K562 (cell line): ENCODE results near the gene SAPCD1. TPM values are rescaled to one million over a fixed set of nuclear protein-coding genes. Genes with fewer than 3 reads are reported as not detected.

ENCODE experiments used
- ARNT ChIP-seq, 2 experiments: fragments of 450-650 bp; IDR thresholded peaks; 2 replicates each; pipeline ENCODE4 v1.6.1; 2016; ENCODE audit warnings: mild to moderate bottlenecking in 1 of 2
- ATF6 ChIP-seq: sonication (generic); formaldehyde crosslinking; IDR thresholded peaks from 2 replicates; pipeline ENCODE4 v1.4.0; 2020; ENCODE audit warnings: mild to moderate bottlenecking, missing genetic modification reagents
- CC2D1A ChIP-seq: fragments of 450-650 bp; IDR thresholded peaks from 2 replicates; pipeline ENCODE4 v1.6.1; 2017; ENCODE audit warnings: mild to moderate bottlenecking
- DNMT1 ChIP-seq: fragments of 450-650 bp; IDR thresholded peaks from 2 replicates; pipeline ENCODE4 v1.6.1; 2016; ENCODE audit warnings: antibody characterized with exemption, mild to moderate bottlenecking
- ETV1 ChIP-seq: fragments of 450-650 bp; conservative IDR thresholded peaks from 2 replicates; pipeline ENCODE4 v1.6.1; 2016; ENCODE audit warnings: missing genetic modification characterization, control low read depth, low read depth, missing compliant biosample characterization
- FOXJ2 ChIP-seq: fragments of 200-800 bp; sonication (Bioruptor generic); IDR thresholded peaks from 2 replicates; pipeline ENCODE4 v1.6.1; 2016; ENCODE audit warnings: missing genetic modification characterization, missing compliant biosample characterization
- HCFC1 ChIP-seq: IDR thresholded peaks from 2 replicates; pipeline ENCODE4 v1.6.1; 2012; ENCODE audit warnings: low read depth, low read length, improper control_type of control experiment
- NR2C1 ChIP-seq, 2 experiments: fragments of 450-650 bp; IDR thresholded peaks; 2 replicates each; pipeline ENCODE4 v1.6.1; 2017; ENCODE audit warnings: mild to moderate bottlenecking in 2 of 2, antibody characterized with exemption in 1 of 2, inconsistent platforms in 1 of 2, missing compliant biosample characterization in 1 of 2, missing genetic modification characterization in 1 of 2
- PHF21A ChIP-seq: fragments of 450-650 bp; IDR thresholded peaks from 2 replicates; pipeline ENCODE4 v1.6.1; 2017; ENCODE audit warnings: low read depth, borderline replicate concordance
- PTRF ChIP-seq: fragments of 450-650 bp; IDR thresholded peaks from 2 replicates; pipeline ENCODE4 v1.6.1; 2016; ENCODE audit warnings: mild to moderate bottlenecking, missing genetic modification characterization, missing compliant biosample characterization
- SFPQ ChIP-seq: fragments of 200-400 bp; formaldehyde crosslinking; IDR thresholded peaks from 2 replicates; pipeline ENCODE4 v1.6.1; 2017; ENCODE audit warnings: mild to moderate bottlenecking, low read depth, low read length, moderate library complexity
- SMARCA5 ChIP-seq: fragments of 450-650 bp; IDR thresholded peaks from 2 replicates; pipeline ENCODE4 v1.6.1; 2016
- SMC3 ChIP-seq: conservative IDR thresholded peaks from 2 replicates; pipeline ENCODE4 v1.6.1; 2011; ENCODE audit warnings: low read depth, low read length, improper control_type of control experiment; ENCODE audit not compliant: insufficient read depth
- THAP7 ChIP-seq: fragments of 250-450 bp; sonication (Bioruptor Pico); IDR thresholded peaks from 2 replicates; pipeline ENCODE4 v1.5.0; 2021
- ZNF407 ChIP-seq: fragments of 450-650 bp; IDR thresholded peaks from 2 replicates; pipeline ENCODE4 v1.6.1; 2016; ENCODE audit warnings: low read depth
- ZNF57 ChIP-seq: fragments of 450-650 bp; formaldehyde crosslinking; IDR thresholded peaks from 2 replicates; pipeline ENCODE4 v1.4.0; 2020; ENCODE audit warnings: mild to moderate bottlenecking, moderate library complexity
- polyA plus RNA-seq, 8 experiments: library from polyadenylated mRNA; depleted of rRNA in 4 of 8; stranded (reverse) in 5 of 8; unstranded in 3 of 8; fragments of >200 nt; fragmentation: Nextera tagmentation in 2 of 8; fragmentation: Illumina TruSeq in 1 of 8; extraction: Ambion mirVana in 2 of 8; extraction: Trizol in 1 of 8; gene quantifications; 2 replicates each; pipeline versions ENCODE4 v1.2.1 to v1.2.3, GENCODE V29; 2011 to 2014; ENCODE audit warnings: inconsistent platforms in 1 of 8, missing spikeins in 1 of 8
- total RNA-seq, 7 experiments: library from RNA; depleted of rRNA in 6 of 7; stranded (reverse); fragments of >200 nt in 6 of 7; fragmentation: Illumina TruSeq in 2 of 7; extraction: Trizol in 2 of 7; gene quantifications; 2 replicates each; pipeline versions ENCODE4 v1.2.1 to v1.2.3, GENCODE V29; 2011 to 2021; ENCODE audit warnings: low replicate concordance in 1 of 7

SAPCD1 gene
- total and polyA plus RNA-seq, 9 of the 15 experiments (the other 6 are each of a cell fraction or from before 2014, with no cell fraction given) = 2.6 to 30.2 (median 7.4) TPM

GRCh38 chr6:31729515-31729978, 32.9 kb upstream of the SAPCD1 start (continued):
- TF ChIP-seq ZNF407 = no peak; the same call in 1 of the 2 replicates
- TF ChIP-seq ATF6 (CRISPR knock-in tag) = peak; percentile 12; the same call in 1 of the 2 replicates
- TF ChIP-seq SMC3 = peak; percentile 90
- TF ChIP-seq THAP7 (CRISPR knock-in tag) = no peak
- no peak for TF ChIP-seq PHF21A
- no peak for TF ChIP-seq ARNT (IDR thresholded peaks at IDR 0.05)
- TF ChIP-seq SFPQ = no peak
- TF ChIP-seq FOXJ2 (tag) = peak; percentile 49; the same call in 1 of the 2 replicates
- peak; percentile 39 for TF ChIP-seq ETV1 (tag)
- TF ChIP-seq PTRF (tag) = no peak
- TF ChIP-seq HCFC1 = no peak; the same call in 1 of the 2 replicates
- TF ChIP-seq NR2C1 (IDR thresholded peaks at IDR 0.05) = no peak
- peak; percentile 66 for TF ChIP-seq NR2C1 (tag; IDR thresholded peaks at IDR 0.05)
- TF ChIP-seq SMARCA5 = peak; percentile 75
- TF ChIP-seq DNMT1 = no peak; the same call in none of the 2 replicates
- TF ChIP-seq CC2D1A = peak; percentile 97
- no peak for TF ChIP-seq ZNF57 (CRISPR knock-in tag)
